ENCODE data around the gene CEACAM3.

- TF ChIP-seq EZH2 (IDR thresholded peaks at IDR 0.05; ENCODE audit: low read length, missing control alignments): no peak
- no peak for TF ChIP-seq CTCF (conservative IDR thresholded peaks at IDR 0.05 in 1 of 2, IDR thresholded peaks at IDR 0.05 in 1 of 2; ENCODE audit: low read depth in 1 of 2, low read length in 2 of 2)
Measured at GRCh38 chr19:41787055-41787454, 9.3 kb upstream of the CEACAM3 start.
